Activated CD4-positive, alpha-beta memory T cell treated with anti-CD3 and anti-CD28 coated beads for 36 hours (primary cell): ENCODE measurements around the gene ACTL8. TPM values are rescaled to one million over a fixed set of nuclear protein-coding genes. Genes with fewer than 3 reads are reported as not detected.

Source experiments
- total RNA-seq, 2 experiments: library from RNA; stranded (reverse); gene quantifications; one replicate each; pipeline ENCODE4 v1.2.3, GENCODE V29; 2021

ACTL8 gene
- total RNA-seq, 2 experiments from 2014 or later = not detected

Other genes starting within 250 kb of the ACTL8 start
- not detected for gene ARHGEF10L, start 215.6 kb upstream of the ACTL8 start, total RNA-seq